Panc1 (cell line): ENCODE results near the gene LSM12. TPM values are rescaled to one million over a fixed set of nuclear protein-coding genes. Genes with fewer than 3 reads are reported as not detected.

Experiments used
- ATAC-seq: fragments of 200-7000 bp; cut with Tn5 transposase; 2 replicates; pipeline ENCODE4 v1.9.1; 2020; ENCODE audit warnings: mild to moderate bottlenecking, moderate library complexity
- BruUV-seq: library from RNA; stranded (reverse); fragments of 400-500 nt; replicated peaks from 2 replicates; lab custom pipeline; 2021; lab: Mats Ljungman, UMichigan
- CTCF ChIA-PET: fragments of 300-600 bp; sonication (Branson Sonifier 250); formaldehyde crosslinking; loops from one replicate; lab custom pipeline; 2022; ENCODE audit warnings: antibody characterized with exemption; lab: Charles Lee
- POLR2A ChIA-PET: fragments of 300-600 bp; sonication (Branson Sonifier 250); formaldehyde crosslinking; loops from one replicate; lab custom pipeline; 2022; ENCODE audit warnings: antibody characterized with exemption; lab: Charles Lee
- DNase-seq: peaks from one replicate; pipeline ENCODE4 v3.0.0-alpha.2; 2010; ENCODE audit warnings: low read depth, low spot score
- H3K27ac ChIP-seq: 2 replicates; pipeline ENCODE4 v1.5.1; 2011; ENCODE audit warnings: mild to moderate bottlenecking, low read length, inconsistent platforms
- H3K27me3 ChIP-seq: fragments of 200-500 bp; sonication (Bioruptor generic); 2 replicates; pipeline ENCODE4 v1.6.0; 2014; ENCODE audit warnings: low read length, inconsistent platforms; ENCODE audit not compliant: control insufficient read depth, insufficient read depth
- H3K36me3 ChIP-seq: fragments of 200-500 bp; sonication (Bioruptor generic); 2 replicates; pipeline ENCODE4 v1.5.1; 2014; ENCODE audit warnings: inconsistent platforms, mild to moderate bottlenecking, low read length, moderate library complexity; ENCODE audit not compliant: control insufficient read depth, insufficient read depth
- H3K4me1 ChIP-seq: 2 replicates; pipeline ENCODE4 v1.5.1; 2011; ENCODE audit warnings: inconsistent platforms, mild to moderate bottlenecking, low read length, moderate library complexity; ENCODE audit not compliant: control insufficient read depth, insufficient read depth
- H3K4me3 ChIP-seq, 2 experiments: 2 replicates each; pipeline ENCODE4 v1.5.1; 2011 to 2012; ENCODE audit warnings: low read depth in 2 of 2, low read length in 2 of 2, mild to moderate bottlenecking in 2 of 2, inconsistent platforms in 1 of 2, moderate library complexity in 1 of 2
- H3K9me3 ChIP-seq: fragments of 200-500 bp; sonication (Bioruptor generic); 2 replicates; pipeline ENCODE4 v1.5.1; 2014; ENCODE audit warnings: low read depth, mild to moderate bottlenecking, inconsistent platforms, low read length, moderate library complexity; ENCODE audit not compliant: control insufficient read depth, insufficient read depth
- POLR2AphosphoS5 ChIP-seq: IDR thresholded peaks from 2 replicates; pipeline ENCODE4 v1.6.1; 2012; ENCODE audit warnings: mild to moderate bottlenecking, low read depth, low read length, moderate library complexity
- REST ChIP-seq, 2 experiments: IDR thresholded peaks; 2 replicates each; pipeline ENCODE4 v1.6.1; 2011 to 2012; ENCODE audit warnings: low read depth in 2 of 2, control low read depth in 1 of 2, low read length in 1 of 2, mild to moderate bottlenecking in 1 of 2, moderate library complexity in 1 of 2; ENCODE audit not compliant: insufficient read depth in 1 of 2
- SIN3A ChIP-seq: IDR thresholded peaks from 2 replicates; pipeline ENCODE4 v1.6.1; 2012; ENCODE audit warnings: low read depth, mild to moderate bottlenecking, low read length, moderate library complexity, borderline replicate concordance; ENCODE audit not compliant: insufficient read depth
- TCF7L2 ChIP-seq: IDR thresholded peaks from 2 replicates; pipeline ENCODE4 v1.6.1; 2011; ENCODE audit warnings: mild to moderate bottlenecking, low read depth, low read length, inconsistent platforms
- in situ Hi-C: cut with HindIII; loops from 2 replicates; pipeline ENCODE4 v1.10.0; 2016; ENCODE audit warnings: low sequenced_read_pairs, low pct_unique_long_range_greater_than_20kb
- intact Hi-C: fragments of 100-400 bp; cut with micrococcal nuclease; formaldehyde crosslinking; loops from one replicate; pipeline ENCODE4 v1.10.0; 2022; ENCODE audit not compliant: unreplicated experiment
- total RNA-seq: library from RNA; stranded (reverse); gene quantifications from one replicate; pipeline ENCODE4 v1.2.1, GENCODE V29; 2021; ENCODE audit not compliant: unreplicated experiment
- TF ChIP-seq, protein P1 (sequence below): fragments of 450-650 bp; IDR thresholded peaks from 2 replicates; pipeline ENCODE4 v1.5.1; 2017; ENCODE audit warnings: mild to moderate bottlenecking

The LSM12 gene
- total RNA-seq, 1 experiment from 2014 or later = 73.0 TPM

GRCh38 chr17:44043272-44043696 lies 23.2 kb downstream of the LSM12 start:
- Histone ChIP-seq H3K27me3 (no peaks in the 10 kb centered on the region), H3K4me3 (no peak overlapping the region), H3K4me1 (no peaks in the 10 kb centered on the region), H3K36me3 (no peaks in the 10 kb centered on the region; the same call in 1 of the 2 replicates), H3K9me3 (no peaks in the 10 kb centered on the region), H3K27ac (no peak overlapping the region)
- no TSS peak for BruUV-seq
- ChIA-PET CTCF (interaction anchor here (0.7 kb wide), 1 partner anchor 83 kb away, joined by 5 read pairs; no protein-coding TSS in a partner anchor), POLR2A (no interaction called here)
- TF ChIP-seq SIN3A = no peak
- TF ChIP-seq REST (IDR thresholded peaks at IDR 0.05; ENCODE audit: insufficient read depth in 1 of 2, low read depth in 2 of 2, low read length in 1 of 2) = no peak
- DNase-seq (no peak), ATAC-seq (no peak)
- in situ Hi-C loops = no loop called here
- intact Hi-C loops = no loop called here

DNA sequence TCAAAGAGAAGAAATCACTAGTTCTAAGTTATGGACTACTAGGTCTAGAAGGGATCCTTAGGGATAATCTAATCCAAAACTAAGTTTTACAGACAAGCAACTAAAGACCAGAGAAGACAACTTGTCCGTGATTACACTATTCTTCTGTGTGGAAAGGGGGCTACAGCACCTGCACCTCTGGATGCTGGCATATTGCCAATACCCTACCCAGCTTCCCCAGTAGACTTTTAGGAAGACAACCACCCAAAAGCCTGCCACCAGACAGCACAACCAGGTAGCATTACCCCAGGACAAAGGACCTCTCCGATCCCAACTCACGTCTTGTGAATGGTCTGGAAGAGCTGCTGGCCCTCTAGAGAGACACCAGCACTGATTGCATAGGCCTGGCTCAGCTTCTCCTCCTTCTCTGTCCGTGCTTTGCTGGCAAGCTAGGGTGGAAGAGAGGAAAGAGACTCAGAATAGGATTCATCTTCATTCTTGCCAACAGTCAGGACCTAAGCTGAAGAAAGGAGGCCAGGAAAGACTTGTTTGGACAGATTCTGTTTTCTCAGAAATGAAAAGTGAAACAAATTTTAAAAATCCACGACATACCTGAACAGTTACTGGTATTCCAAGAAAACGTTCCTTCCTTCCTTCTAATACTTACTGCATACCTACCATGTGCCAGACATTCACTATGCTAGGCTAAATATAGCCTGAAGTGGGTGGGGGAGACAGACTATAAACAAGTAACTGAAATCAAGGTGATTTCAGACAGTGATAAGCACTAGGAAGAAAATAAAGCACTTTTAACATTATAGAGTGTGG lies 26.4 kb downstream of the LSM12 start:
- H3K9me3 ChIP-seq = no peaks in the 10 kb centered on the region
- in situ Hi-C loops (no loop called here), intact Hi-C loops (no loop called here)
- POLR2A ChIA-PET = no interaction called here
- no peak for TF ChIP-seq REST (IDR thresholded peaks at IDR 0.05; ENCODE audit: insufficient read depth in 1 of 2, low read depth in 2 of 2, low read length in 1 of 2)
- TF ChIP-seq SIN3A = no peak
- TF ChIP-seq, protein P1, sequence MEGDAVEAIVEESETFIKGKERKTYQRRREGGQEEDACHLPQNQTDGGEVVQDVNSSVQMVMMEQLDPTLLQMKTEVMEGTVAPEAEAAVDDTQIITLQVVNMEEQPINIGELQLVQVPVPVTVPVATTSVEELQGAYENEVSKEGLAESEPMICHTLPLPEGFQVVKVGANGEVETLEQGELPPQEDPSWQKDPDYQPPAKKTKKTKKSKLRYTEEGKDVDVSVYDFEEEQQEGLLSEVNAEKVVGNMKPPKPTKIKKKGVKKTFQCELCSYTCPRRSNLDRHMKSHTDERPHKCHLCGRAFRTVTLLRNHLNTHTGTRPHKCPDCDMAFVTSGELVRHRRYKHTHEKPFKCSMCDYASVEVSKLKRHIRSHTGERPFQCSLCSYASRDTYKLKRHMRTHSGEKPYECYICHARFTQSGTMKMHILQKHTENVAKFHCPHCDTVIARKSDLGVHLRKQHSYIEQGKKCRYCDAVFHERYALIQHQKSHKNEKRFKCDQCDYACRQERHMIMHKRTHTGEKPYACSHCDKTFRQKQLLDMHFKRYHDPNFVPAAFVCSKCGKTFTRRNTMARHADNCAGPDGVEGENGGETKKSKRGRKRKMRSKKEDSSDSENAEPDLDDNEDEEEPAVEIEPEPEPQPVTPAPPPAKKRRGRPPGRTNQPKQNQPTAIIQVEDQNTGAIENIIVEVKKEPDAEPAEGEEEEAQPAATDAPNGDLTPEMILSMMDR = no peak
- TF ChIP-seq POLR2AphosphoS5 = no peak
- TF ChIP-seq TCF7L2 = no peak
- BruUV-seq = TSS peak; percentile 26
- H3K27ac ChIP-seq = no peak overlapping the region
- ATAC-seq (no peak), DNase-seq (no peak)
- no peaks in the 10 kb centered on the region for H3K27me3 ChIP-seq
- H3K36me3 ChIP-seq = no peaks in the 10 kb centered on the region; the same call in none of the 2 replicates
- H3K4me1 ChIP-seq = no peaks in the 10 kb centered on the region
- H3K4me3 ChIP-seq = no peak overlapping the region
- CTCF ChIA-PET = no interaction called here
